NCI-H2196 treated with DMSO at 0.1 percent for 48 hours (cell line): ENCODE results near the gene DUOX2.

Source experiments
- DNase-seq: peaks from one replicate; lab custom pipeline; 2025; ENCODE audit not compliant: unreplicated experiment; lab: John Stamatoyannopoulos, UW

DUOX2 gene

GRCh38 chr15:45114076-45114750 is at the start of gene DUOX2, which contains the start of gene DUOXA2:
Gene DUOX2 (minus strand): TSS chr15:45114172. CDS start chr15:45113411, 761 bp downstream.
Gene DUOXA2 (plus strand): TSS chr15:45114326. CDS start chr15:45114606, 280 bp downstream.
- DNase-seq, result no peak

- DNase-seq, result no peak
These were observed 49.5 kb upstream of the DUOX2 start for GRCh38 chr15:45163508-45163856.

- DNase-seq, result peak; percentile 39
These were observed 49.0 kb upstream of the DUOX2 start for GRCh38 chr15:45162771-45163507.

DNA sequence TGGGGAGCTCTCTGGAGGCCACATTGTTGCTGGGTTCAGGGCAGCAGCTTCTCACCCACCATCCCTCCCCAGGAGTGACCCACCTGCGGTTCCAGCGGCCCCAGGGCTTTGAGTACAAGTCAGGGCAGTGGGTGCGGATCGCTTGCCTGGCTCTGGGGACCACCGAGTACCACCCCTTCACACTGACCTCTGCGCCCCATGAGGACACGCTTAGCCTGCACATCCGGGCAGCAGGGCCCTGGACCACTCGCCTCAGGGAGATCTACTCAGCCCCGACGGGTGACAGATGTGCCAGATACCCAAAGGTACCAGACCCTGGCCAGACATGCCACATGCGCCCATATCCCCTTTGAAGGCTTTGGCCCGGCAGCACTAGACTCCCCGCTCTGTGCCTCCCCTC is 47.7 kb upstream of the DUOX2 start:
- DNase-seq, result no peak

DNA sequence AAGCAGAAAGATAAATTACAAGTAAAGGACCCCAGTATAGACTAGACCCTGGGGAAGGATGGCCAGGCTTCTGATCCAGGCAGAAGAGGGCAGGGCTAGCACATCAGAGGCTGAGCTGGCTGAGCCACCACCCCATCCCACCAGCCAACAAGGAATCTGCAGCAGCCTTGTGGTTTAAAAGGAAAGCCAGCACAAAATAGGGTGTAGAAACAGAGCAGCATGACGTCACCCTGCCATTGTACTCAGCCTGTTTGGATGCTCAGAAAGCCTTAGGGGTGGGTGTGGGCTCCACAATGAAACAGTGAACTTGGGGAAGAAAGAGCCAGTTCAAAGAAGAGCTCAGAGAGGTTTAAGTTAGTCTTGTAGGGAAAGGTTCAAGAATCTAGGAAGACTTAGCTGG is 44.0 kb upstream of the DUOX2 start:
- no peak for DNase-seq

GRCh38 chr15:45156744-45157455 is 42.9 kb upstream of the DUOX2 start:
- DNase-seq, result no peak

GRCh38 chr15:45155739-45156138 is 41.8 kb upstream of the DUOX2 start:
- no peak for DNase-seq

GRCh38 chr15:45151998-45152828 is 38.2 kb upstream of the DUOX2 start:
- DNase-seq, result no peak

GRCh38 chr15:45150997-45151396 is 37.0 kb upstream of the DUOX2 start:
- no peak for DNase-seq

DNA sequence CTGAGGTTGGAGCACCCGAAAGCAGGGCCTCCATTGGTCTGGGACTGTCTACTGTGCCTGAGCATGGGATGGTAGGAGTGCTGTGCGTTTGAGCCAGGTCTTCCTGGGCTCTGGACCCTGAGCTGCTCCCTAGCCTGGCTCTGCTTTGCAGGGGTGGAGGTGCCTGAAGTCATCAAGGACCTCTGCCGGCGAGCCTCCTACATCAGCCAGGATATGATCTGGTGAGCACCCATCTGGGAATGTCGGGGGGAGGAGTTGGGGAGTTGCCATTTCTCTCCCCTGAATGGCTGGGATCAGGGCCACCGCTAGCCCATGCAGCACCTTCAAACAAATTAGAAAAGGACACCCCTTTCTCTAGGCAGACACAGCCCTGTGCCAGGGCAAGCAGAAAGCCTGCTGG is 36.5 kb upstream of the DUOX2 start:
- no peak for DNase-seq

DNA sequence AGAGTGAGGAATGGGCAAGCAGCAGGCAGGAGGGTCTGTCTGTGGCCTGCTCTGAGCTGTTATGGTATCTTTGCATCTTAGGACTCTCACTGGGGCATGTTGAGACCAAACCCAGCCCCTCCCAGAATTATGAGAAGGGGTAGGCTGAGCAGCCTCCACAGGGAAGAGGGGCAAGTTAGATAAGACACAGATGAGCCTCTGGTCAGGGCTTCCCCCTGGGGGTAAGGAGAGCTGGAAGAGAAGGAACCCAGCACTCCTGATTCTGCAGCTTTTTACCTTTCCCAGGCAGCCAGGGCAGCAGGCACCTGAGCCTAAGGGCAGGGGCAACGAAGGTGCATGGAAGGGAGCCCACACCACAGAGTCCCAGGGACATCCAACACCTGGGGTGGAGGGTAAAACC is 35.1 kb upstream of the DUOX2 start:
- no peak for DNase-seq

DNA sequence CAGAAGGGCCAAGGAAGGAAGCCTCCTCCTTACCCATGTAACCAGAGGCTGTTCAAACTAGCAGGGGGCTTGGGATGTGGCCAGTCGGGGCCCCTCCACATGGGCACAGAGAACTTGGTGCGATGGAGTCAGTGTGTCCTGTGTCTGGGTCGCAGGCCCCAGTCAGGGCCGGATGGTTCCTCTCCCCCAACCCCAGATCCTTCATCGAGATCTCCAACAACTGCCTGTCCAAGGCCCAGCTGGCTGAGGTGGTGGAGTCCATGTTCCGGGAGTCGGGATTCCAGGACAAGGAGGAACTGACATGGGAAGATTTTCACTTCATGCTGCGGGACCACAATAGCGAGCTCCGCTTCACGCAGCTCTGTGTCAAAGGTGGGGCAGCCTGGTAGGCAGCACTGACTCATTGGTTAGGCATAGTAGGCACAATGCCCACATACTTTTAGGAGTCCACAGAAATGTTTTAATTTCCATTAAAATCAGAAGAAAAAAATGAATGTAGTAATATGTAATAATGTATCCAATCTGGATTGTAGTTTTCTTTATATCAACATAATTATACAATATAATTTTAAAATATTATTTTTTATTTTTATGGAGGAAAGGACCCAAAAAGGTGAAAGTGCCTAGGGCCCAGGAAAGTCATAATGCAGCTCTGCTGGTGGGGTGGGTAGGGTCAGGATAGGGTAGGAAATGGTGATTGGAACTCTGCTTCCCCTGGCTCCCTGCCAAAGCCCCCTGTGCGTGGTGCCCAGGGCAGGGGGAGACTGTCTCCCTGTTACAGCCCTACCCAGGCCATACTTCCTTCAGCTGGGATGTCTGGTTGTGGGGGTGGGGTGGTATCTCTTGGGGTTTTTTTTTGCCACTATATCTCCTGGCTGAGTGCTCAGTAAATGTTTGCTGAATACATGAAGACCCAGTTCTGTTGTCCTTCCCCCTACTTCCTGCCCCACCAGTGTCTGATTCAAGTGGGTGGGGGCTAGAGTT is 34.4 kb upstream of the DUOX2 start:
- DNase-seq, result no peak

DNA sequence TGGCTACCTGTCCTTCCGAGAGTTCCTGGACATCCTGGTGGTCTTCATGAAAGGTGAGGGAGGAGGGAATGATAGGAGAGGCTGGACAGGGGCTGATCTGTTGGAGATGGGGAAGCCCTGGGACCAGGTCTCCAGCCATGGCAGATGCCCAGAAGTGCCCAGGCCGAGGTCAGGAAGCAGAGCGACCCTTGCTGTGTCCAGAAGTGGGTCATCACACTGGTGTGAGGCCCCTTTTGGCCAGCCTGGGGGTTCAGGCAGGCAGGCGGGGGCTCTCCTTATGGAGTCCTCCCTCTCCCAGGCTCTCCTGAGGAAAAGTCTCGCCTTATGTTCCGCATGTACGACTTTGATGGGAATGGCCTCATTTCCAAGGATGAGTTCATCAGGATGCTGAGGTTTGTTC is 33.6 kb upstream of the DUOX2 start:
- DNase-seq, result no peak

- DNase-seq, result no peak
These were observed 32.4 kb upstream of the DUOX2 start for GRCh38 chr15:45146405-45146804.

DNA sequence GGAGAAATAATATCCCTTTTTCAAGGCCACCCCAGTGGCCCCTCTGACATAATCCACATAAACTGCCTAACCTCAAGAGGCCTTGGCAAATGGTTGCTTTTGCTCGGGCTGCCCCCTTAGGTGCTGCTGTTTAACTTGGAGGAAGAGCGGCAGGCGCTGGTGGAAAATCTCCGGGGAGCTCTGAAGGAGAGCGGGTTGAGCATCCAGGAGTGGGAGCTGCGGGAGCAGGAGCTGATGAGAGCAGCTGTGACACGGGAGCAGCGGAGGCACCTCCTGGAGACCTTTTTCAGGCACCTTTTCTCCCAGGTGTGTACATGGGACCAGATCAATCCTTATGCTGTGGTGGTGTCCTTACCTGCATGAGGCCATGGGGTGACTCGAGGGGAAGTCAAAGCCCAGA is 30.8 kb upstream of the DUOX2 start:
- no peak for DNase-seq

DNA sequence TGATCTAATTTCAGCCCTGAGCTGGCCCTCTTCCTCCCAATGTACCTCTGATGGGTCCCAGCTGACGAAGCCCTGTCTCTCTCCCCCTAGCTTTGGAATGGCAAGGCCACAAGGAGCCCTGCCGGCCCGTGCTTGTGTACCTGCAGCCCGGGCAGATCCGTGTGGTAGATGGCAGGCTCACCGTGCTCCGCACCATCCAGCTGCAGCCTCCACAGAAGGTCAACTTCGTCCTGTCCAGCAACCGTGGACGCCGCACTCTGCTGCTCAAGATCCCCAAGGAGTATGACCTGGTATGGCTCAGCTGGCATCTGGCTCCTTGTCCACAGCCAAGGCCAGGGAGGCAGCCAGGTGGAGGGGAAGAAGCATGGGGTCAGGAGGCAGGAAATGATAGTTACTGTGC is 30.0 kb upstream of the DUOX2 start:
- no peak for DNase-seq

- DNase-seq, result no peak
These were observed 29.1 kb upstream of the DUOX2 start for GRCh38 chr15:45143056-45143455.

GRCh38 chr15:45141386-45141785 is 27.4 kb upstream of the DUOX2 start:
- no peak for DNase-seq

DNA sequence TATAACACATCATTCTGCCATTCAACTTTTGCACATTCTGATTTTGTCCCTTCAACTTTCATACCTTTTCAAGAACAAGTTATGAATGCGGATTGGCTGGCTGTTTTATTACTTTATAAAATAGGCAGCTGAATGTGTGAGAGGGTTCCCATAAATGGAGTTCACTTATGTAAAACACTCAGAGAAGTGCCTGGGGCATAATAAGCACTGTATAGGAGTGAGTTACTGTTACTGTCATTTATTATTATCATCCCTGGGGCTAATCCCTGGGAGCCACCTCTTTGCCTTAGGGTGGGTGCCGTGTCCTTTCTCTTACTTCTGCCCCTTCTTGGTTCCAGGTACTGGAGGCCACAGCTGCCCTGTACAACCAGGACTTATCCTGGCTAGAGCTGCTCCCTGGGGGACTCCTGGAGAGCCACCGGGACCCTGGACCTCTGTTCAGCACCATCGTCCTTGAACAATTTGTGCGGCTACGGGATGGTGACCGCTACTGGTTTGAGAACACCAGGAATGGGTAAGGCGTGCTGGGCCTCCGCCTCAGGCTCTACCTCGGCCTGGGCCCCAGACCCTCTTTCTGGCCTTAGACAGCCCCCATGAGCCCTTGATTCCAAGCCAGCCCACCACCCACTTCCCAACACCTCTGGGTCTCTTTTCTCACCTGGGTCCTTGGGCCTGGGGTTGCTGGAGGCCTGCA is 26.7 kb upstream of the DUOX2 start:
- no peak for DNase-seq
